Measurements from ENCODE around the gene HSPA12A. TPM values are rescaled to one million over a fixed set of nuclear protein-coding genes. Genes with fewer than 3 reads are reported as not detected.

HSPA12A gene
- total and polyA plus RNA-seq, 2 donors, result 1.7 to 4.4 TPM

GRCh38 chr10:116667484-116667883 lies 74.9 kb downstream of the HSPA12A start:
- Histone ChIP-seq H3K9me3 (ENCODE audit: control insufficient read depth in 2 of 2, insufficient read depth in 1 of 2, low read length in 1 of 2) (no peaks in the 10 kb centered on the region), H3K27ac (ENCODE audit: low read depth in 1 of 2, low read length in 1 of 2) (no peak overlapping the region), H3K4me1 (ENCODE audit: control insufficient read depth in 2 of 2, insufficient read depth in 2 of 2, low read length in 2 of 2) (no peaks in the 10 kb centered on the region), H3K4me3 (ENCODE audit: low read length in 2 of 2) (no peak overlapping the region), H3K36me3 (ENCODE audit: control insufficient read depth in 2 of 2, insufficient read depth in 2 of 2, low read length in 1 of 2) (no peaks in the 10 kb centered on the region), H3K27me3 (ENCODE audit: control insufficient read depth in 2 of 2, insufficient read depth in 1 of 2, low read length in 1 of 2) (peaks cover 2 to 23% of the 10 kb centered on the region in 2 donors)
- 90% methylated on average over 3 of the region's 3 CpGs for WGBS
- DNase-seq (ENCODE audit: low read depth in 6 of 9, low spot score in 9 of 9), result no peak

GRCh38 chr10:116665541-116666125 lies 76.7 kb downstream of the HSPA12A start:
- no peak for DNase-seq (ENCODE audit: low read depth in 6 of 9, low spot score in 9 of 9)
- Histone ChIP-seq H3K27me3 (ENCODE audit: control insufficient read depth in 2 of 2, insufficient read depth in 1 of 2, low read length in 1 of 2) (peaks cover 2 to 17% of the 10 kb centered on the region in 2 donors), H3K27ac (ENCODE audit: low read depth in 1 of 2, low read length in 1 of 2) (no peak overlapping the region), H3K4me3 (ENCODE audit: low read length in 2 of 2) (no peak overlapping the region), H3K9me3 (ENCODE audit: control insufficient read depth in 2 of 2, insufficient read depth in 1 of 2, low read length in 1 of 2) (no peaks in the 10 kb centered on the region), H3K4me1 (ENCODE audit: control insufficient read depth in 2 of 2, insufficient read depth in 2 of 2, low read length in 2 of 2) (no peaks in the 10 kb centered on the region), H3K36me3 (ENCODE audit: control insufficient read depth in 2 of 2, insufficient read depth in 2 of 2, low read length in 1 of 2) (no peaks in the 10 kb centered on the region)
- WGBS, result 94% methylated on average over 13 of the region's 13 CpGs

DNA sequence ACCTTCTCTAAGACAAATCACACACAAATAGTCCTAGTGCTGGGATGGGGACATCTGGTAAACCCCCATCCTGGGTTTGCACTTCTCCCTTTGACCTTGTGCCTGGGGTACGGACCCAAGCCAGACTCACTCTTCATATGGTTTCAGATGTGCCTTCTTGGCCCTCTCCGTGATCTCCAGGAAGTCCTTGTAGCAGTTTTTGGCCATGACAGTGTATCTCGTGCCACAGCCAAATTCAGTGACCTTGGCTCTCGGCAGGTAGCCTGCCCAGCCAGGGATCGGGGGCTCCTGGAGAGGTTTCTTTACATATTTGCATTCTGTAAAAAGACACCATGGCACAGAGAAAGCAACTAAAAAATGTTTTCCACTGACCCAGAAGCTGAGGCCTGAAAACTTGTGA lies 77.7 kb downstream of the HSPA12A start:
- H3K4me1 ChIP-seq (ENCODE audit: control insufficient read depth in 2 of 2, insufficient read depth in 2 of 2, low read length in 2 of 2), result no peaks in the 10 kb centered on the region
- H3K27ac ChIP-seq (ENCODE audit: low read depth in 1 of 2, low read length in 1 of 2), result no peak overlapping the region
- no peak overlapping the region for H3K4me3 ChIP-seq (ENCODE audit: low read length in 2 of 2)
- no peaks in the 10 kb centered on the region for H3K9me3 ChIP-seq (ENCODE audit: control insufficient read depth in 2 of 2, insufficient read depth in 1 of 2, low read length in 1 of 2)
- H3K36me3 ChIP-seq (ENCODE audit: control insufficient read depth in 2 of 2, insufficient read depth in 2 of 2, low read length in 1 of 2), result no peaks in the 10 kb centered on the region
- WGBS, result 94% methylated on average over 5 of the region's 5 CpGs
- peaks cover 0 to 7% of the 10 kb centered on the region in 2 donors for H3K27me3 ChIP-seq (ENCODE audit: control insufficient read depth in 2 of 2, insufficient read depth in 1 of 2, low read length in 1 of 2)
- DNase-seq (ENCODE audit: low read depth in 6 of 9, low spot score in 9 of 9), result no peak

DNA sequence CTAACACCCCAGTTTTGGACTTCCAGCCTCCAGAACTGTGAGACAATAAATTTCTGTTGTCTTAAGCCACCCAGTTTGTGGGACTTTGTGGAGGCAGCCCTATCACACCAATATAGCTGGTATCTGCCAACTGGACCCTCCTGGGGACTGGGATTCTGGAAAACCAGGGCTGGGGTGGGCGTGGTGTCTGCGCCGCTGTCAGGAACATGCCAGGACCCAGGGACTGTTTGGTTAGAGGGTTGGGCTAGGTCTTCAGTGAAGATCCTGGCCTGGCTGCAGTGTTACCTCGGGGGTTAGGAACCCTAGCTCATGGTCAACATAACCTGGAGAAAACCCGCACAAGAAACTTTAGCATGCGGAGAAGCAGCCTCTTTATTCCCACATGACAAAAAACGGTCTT lies 79.0 kb downstream of the HSPA12A start:
- 93% methylated on average over 7 of the region's 7 CpGs for WGBS
- DNase-seq (ENCODE audit: low read depth in 6 of 9, low spot score in 9 of 9), result no peak
- Histone ChIP-seq H3K36me3 (ENCODE audit: control insufficient read depth in 2 of 2, insufficient read depth in 2 of 2, low read length in 1 of 2) (no peaks in the 10 kb centered on the region), H3K27me3 (ENCODE audit: control insufficient read depth in 2 of 2, insufficient read depth in 1 of 2, low read length in 1 of 2) (no peaks in the 10 kb centered on the region), H3K4me1 (ENCODE audit: control insufficient read depth in 2 of 2, insufficient read depth in 2 of 2, low read length in 2 of 2) (no peaks in the 10 kb centered on the region), H3K4me3 (ENCODE audit: low read length in 2 of 2) (no peak overlapping the region), H3K27ac (ENCODE audit: low read depth in 1 of 2, low read length in 1 of 2) (no peak overlapping the region), H3K9me3 (ENCODE audit: control insufficient read depth in 2 of 2, insufficient read depth in 1 of 2, low read length in 1 of 2) (no peaks in the 10 kb centered on the region)

DNA sequence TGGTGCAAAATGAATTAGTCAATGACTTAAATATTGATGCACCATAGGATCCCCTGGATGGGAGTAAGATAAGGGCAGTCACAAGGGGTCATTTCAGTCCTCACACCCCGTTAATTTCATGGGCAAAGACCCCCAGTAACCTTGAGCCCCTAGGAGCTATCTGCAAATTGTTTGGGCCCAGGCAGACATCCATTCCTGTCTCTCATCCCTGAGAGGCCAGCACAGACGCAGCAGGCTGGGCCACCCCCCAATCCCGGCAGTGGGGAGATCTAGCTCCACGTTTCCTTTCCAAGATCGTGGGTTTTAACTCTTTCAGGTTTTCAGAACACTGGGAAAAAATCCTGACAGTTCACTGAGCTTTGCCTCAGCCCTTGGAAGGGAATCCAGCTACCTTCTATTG lies 81.5 kb downstream of the HSPA12A start:
- no peak for DNase-seq (ENCODE audit: low read depth in 6 of 9, low spot score in 9 of 9)
- H3K4me1 ChIP-seq (ENCODE audit: control insufficient read depth in 2 of 2, insufficient read depth in 2 of 2, low read length in 2 of 2), result no peaks in the 10 kb centered on the region
- no peak overlapping the region for H3K27ac ChIP-seq (ENCODE audit: low read depth in 1 of 2, low read length in 1 of 2)
- no peaks in the 10 kb centered on the region for H3K27me3 ChIP-seq (ENCODE audit: control insufficient read depth in 2 of 2, insufficient read depth in 1 of 2, low read length in 1 of 2)
- H3K36me3 ChIP-seq (ENCODE audit: control insufficient read depth in 2 of 2, insufficient read depth in 2 of 2, low read length in 1 of 2), result no peaks in the 10 kb centered on the region
- 79% methylated on average over 5 of the region's 5 CpGs for WGBS
- no peaks in the 10 kb centered on the region for H3K9me3 ChIP-seq (ENCODE audit: control insufficient read depth in 2 of 2, insufficient read depth in 1 of 2, low read length in 1 of 2)
- no peak overlapping the region for H3K4me3 ChIP-seq (ENCODE audit: low read length in 2 of 2)

DNA sequence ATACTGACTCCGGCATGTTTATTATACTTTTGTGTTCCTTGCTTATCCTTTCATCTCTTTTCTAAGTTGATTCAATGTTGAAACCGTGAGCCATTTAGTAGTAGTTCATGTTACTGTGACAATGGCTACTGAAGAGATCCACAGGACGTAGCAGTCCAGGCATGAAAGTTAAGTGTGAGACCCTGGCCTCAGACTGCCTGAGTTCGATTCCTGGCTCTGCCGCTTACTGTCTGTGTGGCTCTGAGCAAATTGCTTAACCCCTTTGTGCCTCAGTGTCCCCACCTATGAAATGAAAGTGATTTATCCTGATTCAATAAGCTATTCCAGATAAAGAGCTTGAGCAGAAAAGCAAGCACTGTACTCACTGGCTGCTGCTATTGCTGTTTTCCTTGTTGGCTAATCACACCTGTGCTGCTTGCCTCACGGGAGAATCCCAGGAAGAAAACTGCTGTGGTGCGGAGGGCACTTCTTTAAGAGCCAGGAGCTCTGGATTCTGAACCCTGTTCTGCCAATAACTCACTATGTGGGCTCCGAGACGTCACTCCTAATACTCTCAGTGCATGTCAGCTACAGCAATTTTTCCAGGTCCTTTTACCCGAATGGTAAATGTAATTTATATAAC lies 83.2 kb downstream of the HSPA12A start:
- Histone ChIP-seq H3K36me3 (ENCODE audit: control insufficient read depth in 2 of 2, insufficient read depth in 2 of 2, low read length in 1 of 2) (no peaks in the 10 kb centered on the region), H3K4me1 (ENCODE audit: control insufficient read depth in 2 of 2, insufficient read depth in 2 of 2, low read length in 2 of 2) (no peaks in the 10 kb centered on the region), H3K9me3 (ENCODE audit: control insufficient read depth in 2 of 2, insufficient read depth in 1 of 2, low read length in 1 of 2) (no peaks in the 10 kb centered on the region), H3K27ac (ENCODE audit: low read depth in 1 of 2, low read length in 1 of 2) (no peak overlapping the region), H3K4me3 (ENCODE audit: low read length in 2 of 2) (no peak overlapping the region), H3K27me3 (ENCODE audit: control insufficient read depth in 2 of 2, insufficient read depth in 1 of 2, low read length in 1 of 2) (no peaks in the 10 kb centered on the region)
- DNase-seq (ENCODE audit: low read depth in 6 of 9, low spot score in 9 of 9), result no peak
- WGBS, result 84% methylated on average over 10 of the region's 10 CpGs

- no peak for DNase-seq (ENCODE audit: low read depth in 6 of 9, low spot score in 9 of 9)
- H3K27me3 ChIP-seq (ENCODE audit: control insufficient read depth in 2 of 2, insufficient read depth in 1 of 2, low read length in 1 of 2), result no peaks in the 10 kb centered on the region
- no peaks in the 10 kb centered on the region for H3K4me1 ChIP-seq (ENCODE audit: control insufficient read depth in 2 of 2, insufficient read depth in 2 of 2, low read length in 2 of 2)
- H3K9me3 ChIP-seq (ENCODE audit: control insufficient read depth in 2 of 2, insufficient read depth in 1 of 2, low read length in 1 of 2), result no peaks in the 10 kb centered on the region
- 93% methylated on average over 5 of the region's 5 CpGs for WGBS
- no peak overlapping the region for H3K4me3 ChIP-seq (ENCODE audit: low read length in 2 of 2)
- no peak overlapping the region for H3K27ac ChIP-seq (ENCODE audit: low read depth in 1 of 2, low read length in 1 of 2)
- H3K36me3 ChIP-seq (ENCODE audit: control insufficient read depth in 2 of 2, insufficient read depth in 2 of 2, low read length in 1 of 2), result no peaks in the 10 kb centered on the region
Observed at GRCh38 chr10:116657863-116658551, 84.4 kb downstream of the HSPA12A start.

DNA sequence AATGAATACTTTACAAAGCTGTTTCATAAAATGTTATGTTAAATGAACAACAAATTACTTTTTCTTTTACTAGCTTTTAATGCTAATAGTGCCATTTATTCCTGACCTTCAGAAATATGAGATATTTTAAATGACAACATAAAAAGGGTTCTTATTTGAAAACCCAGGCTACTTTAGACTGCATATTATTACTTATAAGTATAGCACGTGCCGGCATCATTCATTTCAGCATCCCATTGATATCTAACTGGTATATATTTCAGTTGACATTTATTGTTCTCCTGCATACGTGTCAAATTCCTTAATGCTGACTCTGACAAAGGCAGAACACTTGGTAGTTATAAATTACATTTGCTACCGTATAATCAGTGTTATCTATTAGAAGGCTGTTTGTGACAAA lies 86.3 kb downstream of the HSPA12A start:
- H3K4me1 ChIP-seq (ENCODE audit: control insufficient read depth in 2 of 2, insufficient read depth in 2 of 2, low read length in 2 of 2), result no peaks in the 10 kb centered on the region
- H3K27ac ChIP-seq (ENCODE audit: low read depth in 1 of 2, low read length in 1 of 2), result no peak overlapping the region
- no peaks in the 10 kb centered on the region for H3K36me3 ChIP-seq (ENCODE audit: control insufficient read depth in 2 of 2, insufficient read depth in 2 of 2, low read length in 1 of 2)
- no peak overlapping the region for H3K4me3 ChIP-seq (ENCODE audit: low read length in 2 of 2)
- H3K27me3 ChIP-seq (ENCODE audit: control insufficient read depth in 2 of 2, insufficient read depth in 1 of 2, low read length in 1 of 2), result no peaks in the 10 kb centered on the region
- no peak for DNase-seq (ENCODE audit: low read depth in 6 of 9, low spot score in 9 of 9)
- no peaks in the 10 kb centered on the region for H3K9me3 ChIP-seq (ENCODE audit: control insufficient read depth in 2 of 2, insufficient read depth in 1 of 2, low read length in 1 of 2)
- WGBS, result 91% methylated on average over 4 of the region's 4 CpGs

DNA sequence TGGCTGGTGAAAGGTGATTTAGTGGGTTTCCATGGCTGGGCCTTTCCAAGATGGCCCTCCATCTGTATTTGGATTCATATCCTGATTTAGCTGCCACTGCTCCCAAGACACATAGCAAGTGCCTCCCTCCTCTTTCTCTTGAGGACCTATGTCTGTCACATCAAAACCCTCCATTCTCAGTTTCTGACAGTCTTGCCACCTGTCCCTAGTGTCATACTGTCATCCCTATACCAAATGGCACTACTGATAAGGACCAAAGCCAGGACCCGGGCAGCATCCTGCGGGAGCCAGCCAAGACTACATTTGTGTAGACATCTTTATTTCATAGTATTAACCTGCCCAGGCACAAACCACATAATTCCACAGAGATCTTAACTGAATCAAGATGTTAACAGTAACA lies 86.8 kb downstream of the HSPA12A start:
- Histone ChIP-seq H3K36me3 (ENCODE audit: control insufficient read depth in 2 of 2, insufficient read depth in 2 of 2, low read length in 1 of 2) (no peaks in the 10 kb centered on the region), H3K9me3 (ENCODE audit: control insufficient read depth in 2 of 2, insufficient read depth in 1 of 2, low read length in 1 of 2) (no peaks in the 10 kb centered on the region), H3K4me1 (ENCODE audit: control insufficient read depth in 2 of 2, insufficient read depth in 2 of 2, low read length in 2 of 2) (no peaks in the 10 kb centered on the region), H3K27ac (ENCODE audit: low read depth in 1 of 2, low read length in 1 of 2) (no peak overlapping the region), H3K4me3 (ENCODE audit: low read length in 2 of 2) (no peak overlapping the region), H3K27me3 (ENCODE audit: control insufficient read depth in 2 of 2, insufficient read depth in 1 of 2, low read length in 1 of 2) (no peaks in the 10 kb centered on the region)
- WGBS, result 93% methylated on average over 2 of the region's 2 CpGs
- no peak for DNase-seq (ENCODE audit: low read depth in 6 of 9, low spot score in 9 of 9)

Data from thymus (tissue), 11 donors.